ENCODE data around the gene TBC1D22B. TPM values are rescaled to one million over a fixed set of nuclear protein-coding genes. Genes with fewer than 3 reads are reported as not detected.
A peak's percentile ranks its signal among the peaks of the same experiment; 100 is the strongest.

TBC1D22B gene
- polyA plus RNA-seq, 1 experiment: 9.8 TPM

GRCh38 chr6:37311741-37312473, 54.3 kb downstream of the TBC1D22B start:
- H3K4me3 ChIP-seq (ENCODE audit: low read depth, low read length): no peak overlapping the region
- H3K27ac ChIP-seq (ENCODE audit: low read depth, low read length): peak overlapping the region; percentile 75
- no peaks in the 10 kb centered on the region for H3K9me3 ChIP-seq (ENCODE audit: control insufficient read depth, insufficient read depth, low read length)
- H3K27me3 ChIP-seq (ENCODE audit: control insufficient read depth, insufficient read depth, low read length): no peaks in the 10 kb centered on the region
- CTCF ChIA-PET: interaction anchor here (1.4 kb wide), 1 partner anchor 13 kb away, joined by 13 read pairs; no protein-coding TSS in a partner anchor
- no peak for TF ChIP-seq CTCF (IDR thresholded peaks at IDR 0.05; ENCODE audit: low read depth, low read length)
- POLR2A ChIA-PET: interaction anchor here (0.6 kb wide), 1 partner anchor 21 kb away, joined by 3 read pairs; no protein-coding TSS in a partner anchor
- DNase-seq (ENCODE audit: low read depth, low spot score): no peak

- no peaks in the 10 kb centered on the region for H3K9me3 ChIP-seq (ENCODE audit: control insufficient read depth, insufficient read depth, low read length)
- H3K4me3 ChIP-seq (ENCODE audit: low read depth, low read length): no peak overlapping the region
- H3K27ac ChIP-seq (ENCODE audit: low read depth, low read length): peak overlapping the region; percentile 49
- no peaks in the 10 kb centered on the region for H3K27me3 ChIP-seq (ENCODE audit: control insufficient read depth, insufficient read depth, low read length)
- no peak for DNase-seq (ENCODE audit: low read depth, low spot score)
- POLR2A ChIA-PET: no interaction called here
- CTCF ChIA-PET: interaction anchor here (0.5 to 4.3 kb wide), 5 partner anchors 8 to 403 kb away, joined by 3 to 34 read pairs (median 5); no protein-coding TSS in a partner anchor
- no peak for TF ChIP-seq CTCF (IDR thresholded peaks at IDR 0.05; ENCODE audit: low read depth, low read length)
Observed at GRCh38 chr6:37313723-37314486, 56.3 kb downstream of the TBC1D22B start.

- no peak for DNase-seq (ENCODE audit: low read depth, low spot score)
- CTCF ChIA-PET: interaction anchor here (0.5 to 4.3 kb wide), 7 partner anchors 9 to 404 kb away, joined by 3 to 34 read pairs (median 3); no protein-coding TSS in a partner anchor
- POLR2A ChIA-PET: interaction anchor here (0.6 kb wide), 1 partner anchor 139 kb away, joined by 5 read pairs; no protein-coding TSS in a partner anchor
- peak; percentile 57 for TF ChIP-seq CTCF (IDR thresholded peaks at IDR 0.05; ENCODE audit: low read depth, low read length)
- no peaks in the 10 kb centered on the region for H3K9me3 ChIP-seq (ENCODE audit: control insufficient read depth, insufficient read depth, low read length)
- H3K27ac ChIP-seq (ENCODE audit: low read depth, low read length): peak overlapping the region; percentile 49
- H3K4me3 ChIP-seq (ENCODE audit: low read depth, low read length): no peak overlapping the region
- H3K27me3 ChIP-seq (ENCODE audit: control insufficient read depth, insufficient read depth, low read length): no peaks in the 10 kb centered on the region
Observed at GRCh38 chr6:37314487-37315156, 57.0 kb downstream of the TBC1D22B start.

- Histone ChIP-seq H3K4me3 (ENCODE audit: low read depth, low read length) (no peak overlapping the region), H3K27me3 (ENCODE audit: control insufficient read depth, insufficient read depth, low read length) (no peaks in the 10 kb centered on the region), H3K9me3 (ENCODE audit: control insufficient read depth, insufficient read depth, low read length) (no peaks in the 10 kb centered on the region), H3K27ac (ENCODE audit: low read depth, low read length) (no peak overlapping the region)
- POLR2A ChIA-PET: interaction anchor here (0.6 kb wide), 1 partner anchor 139 kb away, joined by 5 read pairs; no protein-coding TSS in a partner anchor
- DNase-seq (ENCODE audit: low read depth, low spot score): no peak
- no peak for TF ChIP-seq CTCF (IDR thresholded peaks at IDR 0.05; ENCODE audit: low read depth, low read length)
- CTCF ChIA-PET: interaction anchor here (0.7 to 4.3 kb wide), 6 partner anchors 9 to 377 kb away, joined by 3 to 34 read pairs (median 3); no protein-coding TSS in a partner anchor
Observed at GRCh38 chr6:37315157-37315515, 57.6 kb downstream of the TBC1D22B start.
